ENCODE measurements around the gene SLC32A1. TPM values are rescaled to one million over a fixed set of nuclear protein-coding genes. Genes with fewer than 3 reads are reported as not detected.

Gene SLC32A1
- total RNA-seq, 1 donor from 2014 or later: 0.04 TPM

DNA sequence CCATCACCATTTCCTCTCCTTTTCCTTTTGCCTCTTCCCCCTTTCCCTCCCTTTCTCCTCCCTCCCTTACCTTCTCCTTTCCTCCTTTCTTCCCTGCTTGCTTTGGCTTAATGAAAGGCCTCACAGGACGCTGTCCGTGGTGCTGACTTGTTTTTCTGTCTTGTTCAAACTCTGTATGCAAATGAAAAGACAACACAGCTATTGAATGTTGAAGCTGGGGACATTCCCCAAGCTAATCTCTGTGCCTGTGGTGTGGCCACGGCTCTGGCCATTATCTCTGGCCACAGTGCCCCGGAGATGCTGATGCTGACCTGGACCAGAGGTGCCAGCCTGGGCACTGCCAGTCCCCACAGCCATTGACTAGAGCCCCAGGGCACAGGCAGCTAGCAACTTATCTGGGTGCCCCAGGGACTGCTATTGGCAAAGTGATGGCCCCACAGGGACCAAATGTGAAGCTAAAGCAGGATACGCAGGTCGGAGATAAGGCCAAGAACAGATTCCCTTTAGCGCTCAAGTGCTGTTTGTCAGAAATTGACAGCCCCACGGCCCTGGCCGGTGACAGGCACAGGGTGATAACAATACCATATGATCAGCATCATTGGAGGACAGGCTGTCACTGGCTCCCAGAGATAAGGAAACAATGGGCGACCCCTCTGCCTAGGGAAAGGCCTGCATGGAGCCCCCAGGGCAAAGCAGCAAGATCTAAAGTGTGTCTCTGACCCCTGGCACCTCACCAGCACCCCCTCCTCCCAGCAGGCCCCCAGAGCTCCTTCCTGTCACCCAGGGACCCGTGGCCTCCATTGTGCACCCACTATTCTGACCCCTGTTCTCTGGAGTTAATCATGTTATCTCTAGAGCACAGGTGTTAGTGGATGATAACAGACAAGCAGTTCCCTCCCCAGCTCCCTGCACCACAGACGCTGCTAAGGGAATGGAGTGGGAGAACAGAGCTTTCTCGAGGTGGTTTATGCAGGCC lies 31.6 kb upstream of the SLC32A1 start:
- Mint-ChIP-seq H3K27me3 (ENCODE audit: insufficient read depth, low read depth) (peaks cover 18% of the 10 kb centered on the region), H3K9me3 (no peaks in the 10 kb centered on the region)
- H3K9me3 ChIP-seq (ENCODE audit: low read depth): no peaks in the 10 kb centered on the region

GRCh38 chr20:38697306-38697705 lies 27.0 kb upstream of the SLC32A1 start:
- Histone ChIP-seq H3K27me3 (peaks cover 48% of the 10 kb centered on the region), H2AFZ (replicated peaks) (no peak overlapping the region), H3K36me3 (no peaks in the 10 kb centered on the region), H3K79me2 (ENCODE audit: low read depth) (no peaks in the 10 kb centered on the region), H3K4me2 (no peak overlapping the region), H3K4me1 (peaks cover 13% of the 10 kb centered on the region), H4K20me1 (ENCODE audit: low read depth) (peaks cover 14% of the 10 kb centered on the region), H3K9me3 (ENCODE audit: low read depth) (no peaks in the 10 kb centered on the region), H3K4me3 (no peak overlapping the region), H3K9ac (no peak overlapping the region), H3K27ac (no peak overlapping the region), H3F3A (ENCODE audit: low read depth) (peaks cover 6% of the 10 kb centered on the region)
- H3K4me3 Mint-ChIP-seq: no peak overlapping the region
- H3K36me3 Mint-ChIP-seq: no peaks in the 10 kb centered on the region
- TF ChIP-seq, protein P1, sequence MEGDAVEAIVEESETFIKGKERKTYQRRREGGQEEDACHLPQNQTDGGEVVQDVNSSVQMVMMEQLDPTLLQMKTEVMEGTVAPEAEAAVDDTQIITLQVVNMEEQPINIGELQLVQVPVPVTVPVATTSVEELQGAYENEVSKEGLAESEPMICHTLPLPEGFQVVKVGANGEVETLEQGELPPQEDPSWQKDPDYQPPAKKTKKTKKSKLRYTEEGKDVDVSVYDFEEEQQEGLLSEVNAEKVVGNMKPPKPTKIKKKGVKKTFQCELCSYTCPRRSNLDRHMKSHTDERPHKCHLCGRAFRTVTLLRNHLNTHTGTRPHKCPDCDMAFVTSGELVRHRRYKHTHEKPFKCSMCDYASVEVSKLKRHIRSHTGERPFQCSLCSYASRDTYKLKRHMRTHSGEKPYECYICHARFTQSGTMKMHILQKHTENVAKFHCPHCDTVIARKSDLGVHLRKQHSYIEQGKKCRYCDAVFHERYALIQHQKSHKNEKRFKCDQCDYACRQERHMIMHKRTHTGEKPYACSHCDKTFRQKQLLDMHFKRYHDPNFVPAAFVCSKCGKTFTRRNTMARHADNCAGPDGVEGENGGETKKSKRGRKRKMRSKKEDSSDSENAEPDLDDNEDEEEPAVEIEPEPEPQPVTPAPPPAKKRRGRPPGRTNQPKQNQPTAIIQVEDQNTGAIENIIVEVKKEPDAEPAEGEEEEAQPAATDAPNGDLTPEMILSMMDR (IDR thresholded peaks at IDR 0.05): no peak
- TF ChIP-seq EZH2 (IDR thresholded peaks at IDR 0.05): no peak
- no peak for TF ChIP-seq EZH2phosphoT487 (IDR thresholded peaks at IDR 0.05)
- DNase-seq (ENCODE audit: low spot score): no peak
- H3K27ac Mint-ChIP-seq: no peak overlapping the region
- peaks cover 8% of the 10 kb centered on the region for H3K27me3 Mint-ChIP-seq (ENCODE audit: insufficient read depth, low read depth)
- H3K4me1 Mint-ChIP-seq: no peaks in the 10 kb centered on the region
- H3K9me3 Mint-ChIP-seq: no peaks in the 10 kb centered on the region

More for the DNA sequence above, 31.6 kb upstream of the SLC32A1 start:
- peaks cover 71% of the 10 kb centered on the region for H3K27me3 ChIP-seq
- no peak overlapping the region for H3K4me2 ChIP-seq
- no peaks in the 10 kb centered on the region for H3K36me3 ChIP-seq
- no peaks in the 10 kb centered on the region for H3K4me1 ChIP-seq
- DNase-seq (ENCODE audit: low spot score): peak; percentile 95
- H3K9ac ChIP-seq: no peak overlapping the region
- TF ChIP-seq, protein P1 (IDR thresholded peaks at IDR 0.05): no peak
- TF ChIP-seq EZH2 (IDR thresholded peaks at IDR 0.05): no peak
- TF ChIP-seq EZH2phosphoT487 (IDR thresholded peaks at IDR 0.05): no peak
- Mint-ChIP-seq H3K27ac (no peak overlapping the region), H3K4me1 (no peaks in the 10 kb centered on the region), H3K36me3 (no peaks in the 10 kb centered on the region), H3K4me3 (no peak overlapping the region)
- no peaks in the 10 kb centered on the region for H3F3A ChIP-seq (ENCODE audit: low read depth)
- H2AFZ ChIP-seq (replicated peaks): no peak overlapping the region
- no peak overlapping the region for H3K27ac ChIP-seq
- no peaks in the 10 kb centered on the region for H3K79me2 ChIP-seq (ENCODE audit: low read depth)
- peaks cover 33% of the 10 kb centered on the region for H4K20me1 ChIP-seq (ENCODE audit: low read depth)
- H3K4me3 ChIP-seq: no peak overlapping the region

GRCh38 chr20:38698541-38698940 lies 25.7 kb upstream of the SLC32A1 start:
- Histone ChIP-seq H3K27me3 (peaks cover 47% of the 10 kb centered on the region), H3K36me3 (no peaks in the 10 kb centered on the region), H3F3A (ENCODE audit: low read depth) (peaks cover 6% of the 10 kb centered on the region), H3K9ac (no peak overlapping the region), H3K79me2 (ENCODE audit: low read depth) (no peaks in the 10 kb centered on the region), H3K27ac (no peak overlapping the region), H4K20me1 (ENCODE audit: low read depth) (peaks cover 7% of the 10 kb centered on the region), H3K4me1 (peaks cover 13% of the 10 kb centered on the region), H3K4me2 (no peak overlapping the region), H3K9me3 (ENCODE audit: low read depth) (no peaks in the 10 kb centered on the region), H2AFZ (replicated peaks) (no peak overlapping the region), H3K4me3 (no peak overlapping the region)
- Mint-ChIP-seq H3K27ac (no peak overlapping the region), H3K4me1 (no peaks in the 10 kb centered on the region), H3K9me3 (no peaks in the 10 kb centered on the region), H3K27me3 (ENCODE audit: insufficient read depth, low read depth) (peaks cover 13% of the 10 kb centered on the region), H3K4me3 (no peak overlapping the region), H3K36me3 (no peaks in the 10 kb centered on the region)
- TF ChIP-seq EZH2phosphoT487 (IDR thresholded peaks at IDR 0.05): no peak
- TF ChIP-seq, protein P1 (IDR thresholded peaks at IDR 0.05): no peak
- TF ChIP-seq EZH2 (IDR thresholded peaks at IDR 0.05): no peak
- DNase-seq (ENCODE audit: low spot score): no peak
